Measurements from ENCODE around the gene UBR1. TPM values are rescaled to one million over a fixed set of nuclear protein-coding genes. Genes with fewer than 3 reads are reported as not detected.

Gene UBR1
- total RNA-seq, 3 donors from 2014 or later, result 33.0 to 52.5 (median 48.5) TPM

GRCh38 chr15:43067717-43068461 lies 37.9 kb downstream of the UBR1 start:
- no peaks in the 10 kb centered on the region for H3K27me3 ChIP-seq
- no peak overlapping the region for H3K4me3 ChIP-seq
- no peak overlapping the region for H3K27ac ChIP-seq
- no peak for TF ChIP-seq POLR2AphosphoS5 (IDR thresholded peaks at IDR 0.05)
- TF ChIP-seq POLR2A (IDR thresholded peaks at IDR 0.05), result no peak
- intact Hi-C loops (cut with DNase I; ENCODE audit: low total_unique reads), result no loop called here
- H3K9me3 ChIP-seq, result no peaks in the 10 kb centered on the region
- H3K4me1 ChIP-seq, result no peaks in the 10 kb centered on the region
- H3K36me3 ChIP-seq, result no peaks in the 10 kb centered on the region
- DNase-seq (ENCODE audit: low spot score in 2 of 2), result no peak

- no peaks in the 10 kb centered on the region for H3K9me3 ChIP-seq
- no peaks in the 10 kb centered on the region for H3K36me3 ChIP-seq
- TF ChIP-seq POLR2A (IDR thresholded peaks at IDR 0.05) (no peak), CTCF (IDR thresholded peaks at IDR 0.05) (no peak), POLR2AphosphoS5 (IDR thresholded peaks at IDR 0.05) (no peak)
- intact Hi-C loops (cut with DNase I; ENCODE audit: low total_unique reads), result no loop called here
- H3K4me1 ChIP-seq, result no peaks in the 10 kb centered on the region
- H3K27ac ChIP-seq, result no peak overlapping the region
- H3K4me3 ChIP-seq, result no peak overlapping the region
- H3K27me3 ChIP-seq, result no peaks in the 10 kb centered on the region
- no peak for DNase-seq (ENCODE audit: low spot score in 2 of 2)
Observed at GRCh38 chr15:43056696-43057095, 49.1 kb downstream of the UBR1 start.

GRCh38 chr15:43052860-43053259 lies 53.0 kb downstream of the UBR1 start:
- intact Hi-C loops (cut with DNase I; ENCODE audit: low total_unique reads), result no loop called here
- no peak for DNase-seq (ENCODE audit: low spot score in 2 of 2)
- H3K27ac ChIP-seq, result no peak overlapping the region
- TF ChIP-seq CTCF (IDR thresholded peaks at IDR 0.05) (no peak), POLR2AphosphoS5 (IDR thresholded peaks at IDR 0.05) (no peak)
- no peaks in the 10 kb centered on the region for H3K27me3 ChIP-seq
- no peaks in the 10 kb centered on the region for H3K9me3 ChIP-seq
- no peak overlapping the region for H3K4me3 ChIP-seq
- no peaks in the 10 kb centered on the region for H3K4me1 ChIP-seq
- no peaks in the 10 kb centered on the region for H3K36me3 ChIP-seq

GRCh38 chr15:43048935-43049334 lies 56.9 kb downstream of the UBR1 start:
- Histone ChIP-seq H3K4me1 (no peaks in the 10 kb centered on the region), H3K27me3 (no peaks in the 10 kb centered on the region), H3K4me3 (no peak overlapping the region), H3K9me3 (no peaks in the 10 kb centered on the region), H3K27ac (no peak overlapping the region), H3K36me3 (no peaks in the 10 kb centered on the region)
- no peak for DNase-seq (ENCODE audit: low spot score in 2 of 2)
- TF ChIP-seq CTCF (IDR thresholded peaks at IDR 0.05) (no peak), POLR2A (IDR thresholded peaks at IDR 0.05) (no peak), POLR2AphosphoS5 (IDR thresholded peaks at IDR 0.05) (no peak)
- intact Hi-C loops (cut with DNase I; ENCODE audit: low total_unique reads), result no loop called here

- Histone ChIP-seq H3K27ac (no peak overlapping the region), H3K36me3 (no peaks in the 10 kb centered on the region), H3K27me3 (no peaks in the 10 kb centered on the region), H3K9me3 (no peaks in the 10 kb centered on the region), H3K4me1 (no peaks in the 10 kb centered on the region), H3K4me3 (no peak overlapping the region)
- intact Hi-C loops (cut with DNase I; ENCODE audit: low total_unique reads), result no loop called here
- TF ChIP-seq POLR2AphosphoS5 (IDR thresholded peaks at IDR 0.05) (no peak), POLR2A (IDR thresholded peaks at IDR 0.05) (no peak), CTCF (IDR thresholded peaks at IDR 0.05) (no peak)
- DNase-seq (ENCODE audit: low spot score in 2 of 2), result no peak
Observed at GRCh38 chr15:43046484-43046883, 59.4 kb downstream of the UBR1 start.
